Fibroblast of villous mesenchyme (primary cell): ENCODE results near the gene TMCO1. TPM values are rescaled to one million over a fixed set of nuclear protein-coding genes. Genes with fewer than 3 reads are reported as not detected.
"Not testable (repeated sequence)": the region's sequence is repeated elsewhere in the genome, so short reads cannot be mapped to it uniquely, and the experiment has no call there.

Source experiments
- DNase-seq: peaks from one replicate; pipeline ENCODE4 v3.0.0-alpha.2; 2010; ENCODE audit warnings: low read depth
- H3K4me3 ChIP-seq: 2 replicates; pipeline ENCODE4 v1.5.1; 2011; ENCODE audit warnings: low read depth, mild to moderate bottlenecking, low read length
- CTCF ChIP-seq: IDR thresholded peaks from 2 replicates; pipeline ENCODE4 v1.5.1; 2012; ENCODE audit warnings: low read depth, mild to moderate bottlenecking, low read length; ENCODE audit not compliant: insufficient read depth
- total RNA-seq: library from RNA; depleted of rRNA; stranded (reverse); fragments of >200 nt; gene quantifications from 2 replicates; pipeline ENCODE4 v1.2.3, GENCODE V29; 2012

TMCO1 gene
- total RNA-seq, 1 donor = 121 TPM

GRCh38 chr1:165763442-165763841, 5.2 kb downstream of the TMCO1 start:
- DNase-seq = no peak
- H3K4me3 ChIP-seq = no peak overlapping the region
- no peak for TF ChIP-seq CTCF

- TF ChIP-seq CTCF = no peak
- no peak for DNase-seq
- no peak overlapping the region for H3K4me3 ChIP-seq
Observed at GRCh38 chr1:165762725-165763124, 5.9 kb downstream of the TMCO1 start.

- no peak for TF ChIP-seq CTCF
- no peak overlapping the region for H3K4me3 ChIP-seq
Observed at GRCh38 chr1:165759095-165759494, 9.6 kb downstream of the TMCO1 start.

GRCh38 chr1:165755393-165756010, 13.2 kb downstream of the TMCO1 start:
- no peak for TF ChIP-seq CTCF
- DNase-seq = no peak
- H3K4me3 ChIP-seq = no peak overlapping the region

More at GRCh38 chr1:165759095-165759494, 9.6 kb downstream of the TMCO1 start:
- DNase-seq = no peak

GRCh38 chr1:165753934-165754333, 14.7 kb downstream of the TMCO1 start:
- no peak for TF ChIP-seq CTCF
- no peak for DNase-seq
- no peak overlapping the region for H3K4me3 ChIP-seq

- TF ChIP-seq CTCF = no peak
- H3K4me3 ChIP-seq = no peak overlapping the region
- DNase-seq = no peak
Observed at GRCh38 chr1:165748550-165748949, 20.1 kb downstream of the TMCO1 start.

- no peak for TF ChIP-seq CTCF
- H3K4me3 ChIP-seq = no peak overlapping the region
- DNase-seq = no peak
Observed at GRCh38 chr1:165747632-165748447, 20.8 kb downstream of the TMCO1 start.

GRCh38 chr1:165744913-165745312, 23.8 kb downstream of the TMCO1 start:
- not testable (repeated sequence) for H3K4me3 ChIP-seq, DNase-seq
